SKM-1 treated with dmso at 0.1 percent for 144 hours (cell line): ENCODE data around the gene CERK.

Experiments used
- DNase-seq: peaks from one replicate; lab custom pipeline; 2025; ENCODE audit not compliant: unreplicated experiment; lab: John Stamatoyannopoulos, UW

CERK gene

GRCh38 chr22:46749682-46750529 lies 11.9 kb upstream of the CERK start:
- no peak for DNase-seq

- DNase-seq = no peak
These were observed 11.0 kb upstream of the CERK start for GRCh38 chr22:46748908-46749675.

GRCh38 chr22:46748206-46748907 lies 10.3 kb upstream of the CERK start:
- DNase-seq = no peak

GRCh38 chr22:46747646-46748045 lies 9.6 kb upstream of the CERK start:
- no peak for DNase-seq

GRCh38 chr22:46746620-46747019 lies 8.6 kb upstream of the CERK start:
- no peak for DNase-seq

- DNase-seq = no peak
These were observed 8.1 kb upstream of the CERK start for GRCh38 chr22:46746192-46746591.

- no peak for DNase-seq
These were observed 6.5 kb upstream of the CERK start for GRCh38 chr22:46744581-46744980.

- DNase-seq = no peak
These were observed 4.6 kb upstream of the CERK start for GRCh38 chr22:46742576-46743221.

GRCh38 chr22:46741974-46742519 lies 4.0 kb upstream of the CERK start:
- no peak for DNase-seq

GRCh38 chr22:46740910-46741780 lies 3.1 kb upstream of the CERK start:
- no peak for DNase-seq

GRCh38 chr22:46739094-46739870 lies 1.2 kb upstream of the CERK start:
- no peak for DNase-seq

GRCh38 chr22:46738647-46739093 lies 618 bp upstream of the CERK start:
- DNase-seq = no peak

- DNase-seq = no peak
These were observed 712 bp downstream of the CERK start for GRCh38 chr22:46737105-46737975.

GRCh38 chr22:46736705-46737104 lies 1.3 kb downstream of the CERK start:
- DNase-seq = no peak

- no peak for DNase-seq
These were observed 2.1 kb downstream of the CERK start for GRCh38 chr22:46735747-46736608.

GRCh38 chr22:46734830-46735453 lies 3.1 kb downstream of the CERK start:
- peak; percentile 84 for DNase-seq
